Forelimb muscle (tissue), 1 donor: ENCODE data around the gene ADAMTS12. TPM values are rescaled to one million over a fixed set of nuclear protein-coding genes. Genes with fewer than 3 reads are reported as not detected.

Experiments
- DNase-seq: peaks from one replicate; pipeline ENCODE4 v3.0.0-alpha.2; 2013; ENCODE audit warnings: low read depth
- polyA plus RNA-seq: library from polyadenylated mRNA; unstranded; fragments of 120-200 nt; gene quantifications from one replicate; pipeline ENCODE4 v1.2.1, GENCODE V29; 2013; ENCODE audit not compliant: insufficient read length

ADAMTS12 gene
- polyA plus RNA-seq, 1 donor, result 16.8 TPM

DNA sequence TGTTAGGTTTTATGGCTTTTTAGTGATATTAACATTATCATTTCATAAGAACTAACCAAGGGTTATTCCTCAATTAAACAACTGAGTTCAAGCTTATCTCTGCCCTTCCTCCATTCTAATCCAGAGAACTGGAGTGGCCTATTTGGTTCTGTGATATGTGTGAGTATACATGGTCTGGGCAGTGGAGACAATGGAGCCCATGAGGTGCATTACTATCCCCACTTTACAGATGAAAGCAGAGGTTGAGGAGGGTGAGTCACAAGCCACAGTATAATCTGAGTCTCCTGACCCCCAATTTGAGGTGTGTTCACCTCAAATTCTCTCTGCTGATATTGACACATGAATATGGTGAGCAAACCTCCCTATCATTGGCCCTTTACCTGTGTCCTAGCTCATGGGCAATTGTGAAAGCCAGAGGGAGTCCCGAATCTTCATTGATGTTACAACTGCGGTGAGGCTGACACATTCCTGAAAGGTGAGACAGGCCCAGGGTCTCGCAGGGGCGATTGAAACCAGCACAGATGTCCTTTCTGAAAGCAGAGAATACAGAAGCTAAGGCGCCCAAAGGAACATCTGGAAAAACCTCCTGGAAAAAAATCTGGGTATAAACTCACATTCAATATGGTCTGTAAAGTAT, 233.9 kb downstream of the ADAMTS12 start:
- no peak for DNase-seq

DNA sequence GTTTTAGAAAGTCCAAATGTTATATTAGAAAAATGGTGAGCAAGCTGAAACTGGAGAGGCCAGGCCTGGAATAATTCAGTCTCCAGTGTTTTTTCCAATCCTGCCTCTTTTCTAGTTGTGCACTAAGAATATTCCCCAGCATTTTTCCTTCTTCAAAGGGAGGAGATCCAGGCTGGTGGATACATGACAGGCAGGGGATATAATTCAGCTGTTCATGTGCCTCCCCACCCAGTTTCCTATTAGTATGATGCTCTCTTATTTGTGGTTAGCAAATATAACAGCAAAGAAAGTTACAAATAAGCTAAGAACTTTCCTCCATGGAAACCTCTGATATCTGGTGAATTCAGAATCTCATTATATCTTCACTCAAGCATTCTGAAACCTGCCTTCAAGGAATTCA, 234.6 kb downstream of the ADAMTS12 start:
- DNase-seq, result no peak

DNA sequence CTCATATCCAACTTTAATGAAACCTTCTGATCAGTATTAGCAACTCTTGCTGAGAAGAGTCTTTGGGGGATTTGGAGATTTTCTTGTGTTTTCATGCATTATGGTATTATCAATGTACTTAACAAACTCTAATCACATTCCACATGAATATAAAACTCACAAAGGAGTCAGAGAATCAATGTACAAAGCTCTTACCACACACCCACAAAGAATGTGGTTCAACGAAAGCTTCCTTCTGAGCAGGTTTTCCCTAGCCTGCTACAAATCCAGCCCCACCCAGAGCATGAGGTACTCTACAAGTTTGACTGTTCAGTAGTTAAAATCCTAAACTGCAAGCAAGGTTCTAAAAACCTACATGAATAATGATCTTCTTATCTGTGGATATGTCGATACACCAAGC, 240.9 kb downstream of the ADAMTS12 start:
- DNase-seq, result no peak

GRCh38 chr5:33649549-33650482, 242.0 kb downstream of the ADAMTS12 start:
- DNase-seq, result no peak

- no peak for DNase-seq
These were observed 249.9 kb downstream of the ADAMTS12 start for GRCh38 chr5:33641744-33642505.

- DNase-seq, result peak; percentile 2
These were observed 252.3 kb downstream of the ADAMTS12 start for GRCh38 chr5:33639474-33639873.

DNA sequence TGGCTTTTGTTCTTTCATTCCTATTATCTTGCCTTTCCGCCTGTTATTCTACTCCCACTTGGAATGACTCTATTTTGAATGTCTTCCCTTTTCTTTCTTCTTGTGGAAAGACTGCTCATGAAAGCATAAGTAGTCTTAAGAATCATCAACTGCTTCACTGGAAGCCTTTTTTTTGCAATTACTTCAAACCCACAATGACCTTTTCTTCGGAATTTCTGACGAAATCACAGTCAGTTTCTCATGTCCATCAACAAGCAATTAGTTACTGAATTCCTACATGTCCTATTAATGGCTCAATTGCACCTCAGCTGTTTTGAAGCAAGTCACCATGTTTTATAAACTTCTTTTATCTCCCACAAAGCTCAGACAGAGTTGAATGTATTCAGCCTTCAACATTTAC, 254.8 kb downstream of the ADAMTS12 start:
- no peak for DNase-seq

DNA sequence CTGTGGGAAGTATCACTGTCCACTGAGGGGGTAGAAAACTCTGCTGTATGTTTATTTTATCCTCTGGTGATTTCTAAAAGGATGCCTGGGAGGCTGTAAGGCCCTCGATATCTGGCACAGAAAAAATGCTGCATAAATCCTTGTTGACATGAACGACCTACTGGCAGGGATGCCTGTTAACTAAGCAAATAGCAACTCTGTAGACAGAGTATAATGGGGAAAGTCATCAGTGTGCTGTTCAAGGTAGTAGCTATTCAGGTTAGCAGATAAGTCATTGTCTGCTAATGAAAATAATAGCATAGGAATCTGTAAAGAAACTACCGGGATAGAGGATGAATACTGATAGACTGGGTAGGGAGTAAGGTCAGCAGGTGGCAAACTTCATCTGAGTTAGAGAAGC, 256.2 kb downstream of the ADAMTS12 start:
- DNase-seq, result no peak

- no peak for DNase-seq
These were observed 258.1 kb downstream of the ADAMTS12 start for GRCh38 chr5:33633699-33634098.

DNA sequence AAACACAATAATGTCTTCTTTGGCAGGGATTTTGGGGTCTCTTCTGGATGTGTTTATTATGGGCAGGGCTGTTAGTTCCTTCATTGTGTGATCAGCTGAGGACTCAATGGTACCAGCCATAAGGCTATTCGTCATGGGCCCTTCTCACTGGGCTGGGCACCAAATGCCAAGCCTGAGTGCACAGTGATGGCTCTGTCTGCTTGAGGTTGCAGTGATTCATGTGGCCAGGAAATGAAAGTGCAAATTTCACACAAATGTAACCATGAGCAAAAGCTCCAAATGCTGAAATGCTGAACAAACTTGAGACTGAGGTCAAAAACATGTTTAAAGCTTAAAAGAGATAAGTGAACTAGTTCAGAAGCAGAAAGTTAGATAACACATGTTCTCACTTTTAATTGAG, 260.0 kb downstream of the ADAMTS12 start:
- DNase-seq, result no peak

GRCh38 chr5:33631139-33631538, 260.7 kb downstream of the ADAMTS12 start:
- DNase-seq, result no peak

- DNase-seq, result no peak
These were observed 261.8 kb downstream of the ADAMTS12 start for GRCh38 chr5:33629999-33630398.

- DNase-seq, result no peak
These were observed 263.0 kb downstream of the ADAMTS12 start for GRCh38 chr5:33628796-33629195.

DNA sequence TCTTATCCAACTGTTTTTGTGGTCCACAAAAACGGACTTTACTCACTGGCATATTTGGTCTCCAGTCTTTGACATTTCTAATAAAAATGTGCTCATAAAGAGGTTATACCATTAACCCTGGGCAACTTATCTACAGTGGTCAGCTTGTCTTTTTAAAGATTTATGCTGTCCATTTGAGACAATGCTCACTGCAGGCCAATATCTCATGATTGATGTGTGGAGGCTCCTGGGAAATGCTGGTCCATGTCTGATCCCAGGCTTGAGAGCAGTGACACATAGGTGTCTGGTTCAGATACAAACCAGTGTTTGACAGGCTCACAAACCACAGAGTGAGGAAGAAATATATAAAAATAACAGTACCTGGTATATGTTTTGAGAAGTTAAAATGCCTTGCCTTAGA, 270.3 kb downstream of the ADAMTS12 start:
- no peak for DNase-seq

DNA sequence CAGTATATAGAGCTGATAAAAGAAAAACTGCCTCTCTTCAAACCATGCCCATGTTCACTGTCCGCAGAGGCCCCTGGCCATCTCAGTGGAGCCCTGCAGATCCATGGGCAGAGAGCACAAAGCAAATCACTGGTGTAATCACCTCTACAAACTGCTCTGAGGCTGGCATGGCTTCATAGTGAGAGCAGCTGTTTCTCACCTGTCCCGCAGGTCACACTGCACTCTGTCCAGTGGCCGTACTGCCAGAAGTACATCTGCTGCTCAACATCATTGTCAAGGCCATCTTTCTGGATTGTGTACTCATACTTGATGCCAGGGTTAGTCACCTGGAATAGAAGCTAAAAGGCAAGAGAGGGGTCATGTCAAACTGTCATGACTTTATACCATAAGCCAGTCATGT, 277.8 kb downstream of the ADAMTS12 start:
- DNase-seq, result no peak

DNA sequence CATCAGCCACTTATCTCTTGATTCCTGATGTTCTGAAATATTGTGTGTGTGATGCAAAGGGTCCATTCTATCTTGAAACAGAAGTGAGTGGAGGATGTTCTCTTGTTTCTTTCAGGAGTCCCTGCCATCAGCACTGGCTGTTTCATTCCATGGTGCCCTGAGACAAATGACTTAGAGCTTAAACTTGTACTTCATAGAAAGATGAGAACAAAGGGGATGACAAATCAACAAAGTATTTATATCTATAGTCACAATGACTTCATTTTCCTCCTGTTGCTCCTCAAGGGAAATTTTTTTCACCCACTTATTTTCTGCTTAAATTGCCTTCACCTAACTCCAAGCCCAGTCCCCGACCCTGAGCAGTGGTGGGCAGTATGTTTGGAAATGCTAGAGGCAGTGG, 279.4 kb downstream of the ADAMTS12 start:
- DNase-seq, result no peak

DNA sequence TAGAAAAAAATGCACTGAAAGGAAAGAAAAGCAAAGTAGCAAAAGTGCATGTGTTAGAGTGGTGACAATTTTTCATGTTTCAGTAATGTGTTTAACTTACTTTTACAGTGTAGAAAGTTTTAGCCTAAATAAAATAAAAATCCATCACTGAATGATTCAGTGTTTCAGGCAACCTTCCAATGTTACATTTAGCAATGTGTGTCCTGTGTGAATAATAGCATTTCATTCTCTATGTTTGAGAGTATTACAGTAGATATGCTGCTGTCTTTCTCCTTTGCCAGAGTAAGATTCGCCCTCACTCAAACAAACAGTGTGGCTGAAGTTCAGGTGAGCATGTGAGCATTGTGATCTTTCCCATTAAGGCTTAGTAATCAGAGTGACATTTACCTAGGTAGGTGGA, 279.9 kb downstream of the ADAMTS12 start:
- no peak for DNase-seq

DNA sequence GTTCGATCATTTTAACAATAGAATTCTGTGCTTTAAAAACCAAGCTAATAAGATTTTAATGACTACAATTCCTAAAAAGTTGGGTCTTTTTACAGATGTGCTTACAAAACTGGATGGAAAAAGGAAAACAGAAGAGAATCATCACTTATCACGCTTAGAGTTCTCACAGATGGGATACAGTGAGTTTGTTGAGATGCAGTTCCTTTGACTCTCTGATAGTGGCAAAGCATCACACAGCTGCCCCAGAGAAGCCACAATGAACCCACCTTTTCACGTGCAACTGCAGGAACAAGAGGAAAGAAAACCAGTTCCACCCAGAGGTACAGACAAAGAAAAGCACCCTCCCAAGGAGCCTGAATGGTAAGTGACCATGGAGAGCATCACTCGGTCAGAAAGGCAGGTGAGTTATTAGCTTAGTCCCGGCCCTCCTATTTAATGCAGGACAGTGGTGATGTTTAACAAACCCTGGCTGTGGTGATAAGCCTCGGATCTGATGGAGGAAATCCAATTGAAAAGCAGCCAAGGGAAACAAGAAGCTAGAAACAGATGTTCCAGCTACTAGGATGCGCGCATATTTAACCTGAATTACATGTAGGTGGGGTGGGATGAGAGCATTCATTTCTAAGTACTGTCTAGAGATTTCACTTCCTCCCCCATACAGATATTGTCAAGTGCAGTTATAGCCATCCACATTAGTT, 283.3 kb downstream of the ADAMTS12 start:
- no peak for DNase-seq

- no peak for DNase-seq
These were observed 287.3 kb downstream of the ADAMTS12 start for GRCh38 chr5:33604503-33604902.

GRCh38 chr5:33601881-33602280, 289.9 kb downstream of the ADAMTS12 start:
- no peak for DNase-seq

DNA sequence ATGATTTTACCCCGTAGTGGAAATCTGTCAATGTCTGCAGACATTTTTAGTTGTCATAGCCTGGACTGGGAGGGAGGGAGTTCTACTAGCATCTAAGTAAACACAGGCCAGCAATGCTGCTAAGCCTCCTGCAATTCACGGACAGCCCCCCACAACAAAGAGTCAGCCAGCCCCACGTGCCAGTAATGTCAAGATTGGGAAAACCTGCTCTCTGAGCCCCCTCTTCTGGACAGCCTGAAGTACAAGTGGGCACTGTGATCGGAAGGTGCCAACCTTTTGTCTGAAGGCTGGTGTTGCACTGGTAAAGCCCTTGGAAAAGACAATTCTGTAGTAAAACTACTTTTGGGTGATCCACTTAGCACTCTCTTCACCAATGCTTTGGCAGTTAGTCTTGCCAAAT, 296.5 kb downstream of the ADAMTS12 start:
- no peak for DNase-seq

DNA sequence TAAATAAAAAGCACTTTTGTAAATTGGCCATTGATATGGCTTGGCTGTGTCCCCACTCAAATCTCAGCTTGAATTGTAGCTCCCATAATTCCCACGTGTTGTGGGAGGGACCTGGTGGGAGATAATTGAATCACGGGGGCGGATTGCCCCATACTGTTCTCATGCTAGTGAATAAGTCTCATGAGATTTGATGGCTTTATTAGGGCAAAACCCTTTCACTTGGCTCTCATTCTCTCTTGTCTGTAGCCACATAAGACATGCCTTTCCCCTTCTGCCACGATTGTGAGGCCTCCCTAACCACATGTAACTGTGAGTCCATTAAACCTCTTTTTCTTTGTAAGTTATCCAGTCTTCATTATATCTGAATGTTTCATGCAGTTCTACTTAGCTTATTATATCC, 297.8 kb downstream of the ADAMTS12 start:
- no peak for DNase-seq
